Calu3 (cell line): ENCODE results near the gene SPTB. TPM values are rescaled to one million over a fixed set of nuclear protein-coding genes. Genes with fewer than 3 reads are reported as not detected.

Source experiments
- BruUV-seq: library from RNA; stranded (reverse); fragments of 400-500 nt; replicated peaks from 2 replicates; lab custom pipeline; 2021; lab: Mats Ljungman, UMichigan
- CTCF ChIA-PET: fragments of 300-600 bp; sonication (Branson Sonifier 250); formaldehyde crosslinking; loops from one replicate; lab custom pipeline; 2022; ENCODE audit warnings: antibody characterized with exemption; lab: Charles Lee
- DNase-seq: peaks from one replicate; pipeline ENCODE4 v3.0.0; 2022
- H3K27ac Mint-ChIP-seq: one replicate; pipeline ENCODE4 v1.8.0; 2022; ENCODE audit warnings: mixed read lengths; ENCODE audit not compliant: unreplicated experiment
- H3K27me3 Mint-ChIP-seq: one replicate; pipeline ENCODE4 v1.8.0; 2022; ENCODE audit warnings: mixed read lengths; ENCODE audit not compliant: unreplicated experiment
- H3K36me3 Mint-ChIP-seq: one replicate; pipeline ENCODE4 v1.8.0; 2022; ENCODE audit warnings: mild to moderate bottlenecking, moderate library complexity, mixed read lengths; ENCODE audit not compliant: insufficient read depth, unreplicated experiment
- H3K4me1 Mint-ChIP-seq: one replicate; pipeline ENCODE4 v1.8.0; 2022; ENCODE audit warnings: mild to moderate bottlenecking, low read depth, mixed read lengths; ENCODE audit not compliant: unreplicated experiment
- H3K4me3 Mint-ChIP-seq: one replicate; pipeline ENCODE4 v1.8.0; 2022; ENCODE audit warnings: mild to moderate bottlenecking, low read depth, moderate library complexity, mixed read lengths; ENCODE audit not compliant: unreplicated experiment
- H3K9me3 Mint-ChIP-seq: one replicate; pipeline ENCODE4 v1.8.0; 2022; ENCODE audit warnings: low read depth, mixed read lengths; ENCODE audit not compliant: unreplicated experiment
- intact Hi-C: fragments of 100-400 bp; cut with micrococcal nuclease; formaldehyde crosslinking; loops from one replicate; pipeline ENCODE4 v1.10.0; 2022; ENCODE audit not compliant: unreplicated experiment
- total RNA-seq: library from RNA; stranded (reverse); gene quantifications from 2 replicates; pipeline ENCODE4 v1.2.3, GENCODE V29; 2022
- TF ChIP-seq, protein P1 (sequence below): fragments of 200-600 bp; IDR thresholded peaks from one replicate; pipeline ENCODE4 v1.8.0; 2022; ENCODE audit warnings: antibody characterized with exemption; ENCODE audit not compliant: unreplicated experiment

SPTB gene
- total RNA-seq, 1 experiment from 2014 or later = not detected

DNA sequence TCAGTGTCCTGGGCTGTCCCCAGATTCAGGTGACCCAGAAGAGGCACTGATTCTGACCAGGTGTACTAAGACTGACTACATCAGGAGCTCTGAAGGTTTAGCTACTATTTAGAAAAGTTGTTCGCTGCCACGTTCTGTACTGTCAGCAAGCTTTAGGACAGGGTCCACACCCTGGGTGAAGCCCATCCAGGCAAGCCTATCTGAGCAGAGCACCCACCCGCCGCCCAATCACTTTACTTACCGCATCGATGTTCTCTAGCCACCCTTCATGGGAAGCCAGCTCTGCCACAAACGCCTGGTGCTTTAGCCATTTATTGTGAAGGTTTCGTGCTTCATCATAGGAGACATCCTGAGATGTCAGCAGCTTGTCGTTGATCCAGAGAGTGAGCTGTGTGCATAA lies 95.7 kb downstream of the SPTB start:
- TF ChIP-seq, protein P1, sequence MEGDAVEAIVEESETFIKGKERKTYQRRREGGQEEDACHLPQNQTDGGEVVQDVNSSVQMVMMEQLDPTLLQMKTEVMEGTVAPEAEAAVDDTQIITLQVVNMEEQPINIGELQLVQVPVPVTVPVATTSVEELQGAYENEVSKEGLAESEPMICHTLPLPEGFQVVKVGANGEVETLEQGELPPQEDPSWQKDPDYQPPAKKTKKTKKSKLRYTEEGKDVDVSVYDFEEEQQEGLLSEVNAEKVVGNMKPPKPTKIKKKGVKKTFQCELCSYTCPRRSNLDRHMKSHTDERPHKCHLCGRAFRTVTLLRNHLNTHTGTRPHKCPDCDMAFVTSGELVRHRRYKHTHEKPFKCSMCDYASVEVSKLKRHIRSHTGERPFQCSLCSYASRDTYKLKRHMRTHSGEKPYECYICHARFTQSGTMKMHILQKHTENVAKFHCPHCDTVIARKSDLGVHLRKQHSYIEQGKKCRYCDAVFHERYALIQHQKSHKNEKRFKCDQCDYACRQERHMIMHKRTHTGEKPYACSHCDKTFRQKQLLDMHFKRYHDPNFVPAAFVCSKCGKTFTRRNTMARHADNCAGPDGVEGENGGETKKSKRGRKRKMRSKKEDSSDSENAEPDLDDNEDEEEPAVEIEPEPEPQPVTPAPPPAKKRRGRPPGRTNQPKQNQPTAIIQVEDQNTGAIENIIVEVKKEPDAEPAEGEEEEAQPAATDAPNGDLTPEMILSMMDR = no peak
- BruUV-seq = no TSS peak
- H3K4me1 Mint-ChIP-seq = peaks cover 7% of the 10 kb centered on the region
- H3K27me3 Mint-ChIP-seq = peaks cover 52% of the 10 kb centered on the region
- DNase-seq = no peak
- H3K27ac Mint-ChIP-seq = no peak overlapping the region
- intact Hi-C loops = no loop called here
- CTCF ChIA-PET = no interaction called here
- no peaks in the 10 kb centered on the region for H3K36me3 Mint-ChIP-seq
- H3K4me3 Mint-ChIP-seq = no peak overlapping the region
- H3K9me3 Mint-ChIP-seq = no peaks in the 10 kb centered on the region

GRCh38 chr14:64782196-64782595 lies 97.5 kb downstream of the SPTB start:
- no peak overlapping the region for H3K27ac Mint-ChIP-seq
- TF ChIP-seq, protein P1 = no peak
- no TSS peak for BruUV-seq
- H3K9me3 Mint-ChIP-seq = no peaks in the 10 kb centered on the region
- DNase-seq = no peak
- H3K4me3 Mint-ChIP-seq = no peak overlapping the region
- intact Hi-C loops = no loop called here
- H3K27me3 Mint-ChIP-seq = peaks cover 45% of the 10 kb centered on the region
- CTCF ChIA-PET = no interaction called here
- no peaks in the 10 kb centered on the region for H3K36me3 Mint-ChIP-seq
- H3K4me1 Mint-ChIP-seq = no peaks in the 10 kb centered on the region

- CTCF ChIA-PET = no interaction called here
- TF ChIP-seq, protein P1 = no peak
- H3K4me3 Mint-ChIP-seq = no peak overlapping the region
- H3K4me1 Mint-ChIP-seq = no peaks in the 10 kb centered on the region
- no peaks in the 10 kb centered on the region for H3K36me3 Mint-ChIP-seq
- BruUV-seq = no TSS peak
- no peaks in the 10 kb centered on the region for H3K9me3 Mint-ChIP-seq
- intact Hi-C loops = no loop called here
- DNase-seq = no peak
- H3K27ac Mint-ChIP-seq = no peak overlapping the region
- peaks cover 62% of the 10 kb centered on the region for H3K27me3 Mint-ChIP-seq
Measured at GRCh38 chr14:64779472-64779871, 100.2 kb downstream of the SPTB start.

DNA sequence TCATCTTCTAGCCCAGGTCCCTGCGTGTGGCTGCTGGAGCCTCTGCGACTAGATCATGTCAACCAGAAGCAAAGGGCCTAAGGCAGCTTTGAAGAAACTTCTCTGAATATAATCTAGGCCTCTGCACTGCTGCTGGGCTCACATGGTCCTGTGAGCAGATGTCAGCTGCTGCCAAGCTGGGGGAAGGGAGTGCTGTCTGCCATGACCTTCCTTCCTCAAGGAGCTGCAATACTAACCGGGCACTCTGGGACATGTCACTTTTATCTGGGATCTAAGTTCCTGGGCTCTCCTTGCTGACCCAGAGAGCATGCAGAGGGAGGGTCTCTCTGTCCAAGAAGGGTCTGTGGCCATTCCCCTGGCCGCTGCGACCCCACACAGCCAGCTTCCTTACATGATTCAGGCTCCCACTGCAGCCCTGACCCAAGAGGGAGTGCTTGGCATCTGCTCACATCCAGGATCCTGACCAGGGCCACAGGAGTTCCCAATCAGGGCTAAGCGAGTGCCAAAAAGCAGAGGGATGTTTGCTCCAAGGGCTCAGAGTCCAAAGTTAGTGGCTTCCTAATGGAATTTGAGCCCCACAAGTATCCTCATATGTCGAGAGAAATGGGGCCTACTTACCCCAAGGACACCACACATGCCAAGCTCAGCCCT lies 101.5 kb downstream of the SPTB start:
- BruUV-seq = no TSS peak
- TF ChIP-seq, protein P1 = no peak
- H3K27me3 Mint-ChIP-seq = peaks cover 67% of the 10 kb centered on the region
- no peak overlapping the region for H3K27ac Mint-ChIP-seq
- CTCF ChIA-PET = no interaction called here
- no peak for DNase-seq
- no peaks in the 10 kb centered on the region for H3K4me1 Mint-ChIP-seq
- intact Hi-C loops = no loop called here
- H3K36me3 Mint-ChIP-seq = no peaks in the 10 kb centered on the region
- no peak overlapping the region for H3K4me3 Mint-ChIP-seq
- no peaks in the 10 kb centered on the region for H3K9me3 Mint-ChIP-seq
